OCI-LY1 (cell line): Measurements from ENCODE around the gene OSGIN1.
"Not testable (repeated sequence)": the region's sequence is repeated elsewhere in the genome, so short reads cannot be mapped to it uniquely, and the experiment has no call there.

ENCODE experiments used
- H2AFZ ChIP-seq: fragments of 200-600 bp; sonication (generic), shearing (Covaris generic); 2 replicates; pipeline ENCODE4 v1.6.0; 2014; ENCODE audit warnings: antibody characterized with exemption, mild to moderate bottlenecking, low read length
- H3F3A ChIP-seq: fragments of 200-600 bp; sonication (generic), shearing (Covaris generic); 2 replicates; pipeline ENCODE4 v1.6.0; 2014; ENCODE audit warnings: mild to moderate bottlenecking, antibody characterized with exemption, low read length, moderate library complexity; ENCODE audit not compliant: insufficient read depth
- H3K27ac ChIP-seq: fragments of 200-600 bp; sonication (generic); 2 replicates; pipeline ENCODE4 v1.5.1; 2014; ENCODE audit warnings: low read length, mixed run types, mild to moderate bottlenecking, low read depth; ENCODE audit not compliant: poor library complexity, severe bottlenecking
- H3K27me3 ChIP-seq: fragments of 200-600 bp; sonication (generic); 2 replicates; pipeline ENCODE4 v1.6.0; 2014; ENCODE audit warnings: antibody characterized with exemption, mild to moderate bottlenecking, low read length, moderate library complexity; ENCODE audit not compliant: insufficient read depth
- H3K36me3 ChIP-seq: fragments of 200-600 bp; sonication (generic); 2 replicates; pipeline ENCODE4 v1.6.1; 2014; ENCODE audit warnings: mild to moderate bottlenecking, antibody characterized with exemption, low read length, moderate library complexity, mixed read lengths; ENCODE audit not compliant: insufficient read depth
- H3K4me1 ChIP-seq: fragments of 200-600 bp; sonication (generic); 2 replicates; pipeline ENCODE4 v1.5.1; 2014; ENCODE audit warnings: mild to moderate bottlenecking, low read length, moderate library complexity; ENCODE audit not compliant: insufficient read depth, severe bottlenecking
- H3K4me2 ChIP-seq: fragments of 200-600 bp; sonication (generic), shearing (Covaris generic); 2 replicates; pipeline ENCODE4 v1.6.1; 2014; ENCODE audit warnings: low read length
- H3K4me3 ChIP-seq: fragments of 200-600 bp; sonication (generic); 2 replicates; pipeline ENCODE4 v1.5.1; 2014; ENCODE audit warnings: low read length, low read depth, mild to moderate bottlenecking, mixed read lengths; ENCODE audit not compliant: poor library complexity, severe bottlenecking
- H3K79me2 ChIP-seq: fragments of 200-600 bp; shearing (Covaris generic); 2 replicates; pipeline ENCODE4 v1.6.1; 2016; ENCODE audit warnings: mixed run types, low read length, mixed read lengths; ENCODE audit not compliant: insufficient read depth
- H3K9ac ChIP-seq: fragments of 200-600 bp; sonication (generic), shearing (Covaris generic); 2 replicates; pipeline ENCODE4 v1.6.1; 2014; ENCODE audit warnings: mild to moderate bottlenecking, low read length, mixed read lengths
- H3K9me2 ChIP-seq: fragments of 200-600 bp; sonication (generic), shearing (Covaris generic); 2 replicates; pipeline ENCODE4 v1.6.1; 2014; ENCODE audit warnings: low read depth, mild to moderate bottlenecking, low read length, mixed read lengths
- H3K9me3 ChIP-seq: fragments of 200-600 bp; shearing (Covaris generic); 2 replicates; pipeline ENCODE4 v1.6.1; 2014; ENCODE audit warnings: low read length, mixed read lengths
- H4K20me1 ChIP-seq: fragments of 200-600 bp; sonication (generic), shearing (Covaris generic); 2 replicates; pipeline ENCODE4 v1.6.0; 2016; ENCODE audit warnings: mild to moderate bottlenecking, low read length; ENCODE audit not compliant: insufficient read depth
- EZH2 ChIP-seq: fragments of 200-600 bp; sonication (generic), shearing (Covaris generic); IDR thresholded peaks from 2 replicates; pipeline ENCODE4 v1.8.0; 2017; ENCODE audit warnings: borderline replicate concordance, mixed run types, mild to moderate bottlenecking, antibody characterized with exemption, low read length, moderate library complexity, mixed read lengths
- TF ChIP-seq, protein P1 (sequence below): fragments of 200-600 bp; sonication (generic), shearing (Covaris generic); IDR thresholded peaks from 2 replicates; pipeline ENCODE4 v1.5.1; 2017; ENCODE audit warnings: mild to moderate bottlenecking, antibody characterized with exemption, low read length, moderate library complexity, mixed read lengths

The OSGIN1 gene

DNA sequence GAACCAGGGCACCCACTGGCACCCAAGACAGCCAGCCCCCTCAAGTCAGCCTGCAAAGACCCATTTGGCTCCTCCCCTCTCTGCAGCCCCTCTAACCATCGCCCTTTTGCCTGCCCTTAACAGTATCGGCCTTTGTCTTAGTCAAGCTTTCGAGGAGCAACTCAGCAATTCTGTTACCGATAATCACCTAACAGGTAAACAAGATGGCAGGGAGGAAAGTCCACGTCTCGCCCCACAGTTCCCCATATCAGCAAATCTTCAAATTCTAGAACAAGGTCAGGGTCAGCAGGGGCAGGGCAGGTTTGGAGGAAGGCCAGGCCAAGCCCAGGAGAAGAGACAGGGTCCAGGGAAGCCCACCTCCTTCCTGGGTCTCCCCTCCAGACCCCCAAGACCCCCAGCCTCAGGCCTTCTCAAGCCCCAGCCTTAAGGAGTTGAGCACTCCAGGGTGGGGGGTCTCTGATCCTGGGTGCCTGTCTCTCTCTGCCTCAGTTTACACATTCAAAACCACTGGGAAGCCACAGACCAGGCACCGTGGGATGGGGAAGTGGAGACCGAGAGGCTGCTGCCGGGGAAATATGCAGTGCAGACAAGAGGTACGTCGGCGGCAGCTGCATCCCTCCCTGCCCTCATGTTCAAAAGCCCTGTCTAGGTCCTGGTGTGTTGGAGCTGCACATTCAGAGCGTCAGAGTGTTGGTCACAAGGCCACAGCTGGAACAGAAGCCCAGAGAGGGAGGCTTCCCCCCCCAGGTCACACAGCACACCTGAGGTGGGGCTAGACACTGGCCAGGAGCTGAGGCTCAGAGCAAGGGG, 3.9 kb upstream of the OSGIN1 start:
- TF ChIP-seq, protein P1, sequence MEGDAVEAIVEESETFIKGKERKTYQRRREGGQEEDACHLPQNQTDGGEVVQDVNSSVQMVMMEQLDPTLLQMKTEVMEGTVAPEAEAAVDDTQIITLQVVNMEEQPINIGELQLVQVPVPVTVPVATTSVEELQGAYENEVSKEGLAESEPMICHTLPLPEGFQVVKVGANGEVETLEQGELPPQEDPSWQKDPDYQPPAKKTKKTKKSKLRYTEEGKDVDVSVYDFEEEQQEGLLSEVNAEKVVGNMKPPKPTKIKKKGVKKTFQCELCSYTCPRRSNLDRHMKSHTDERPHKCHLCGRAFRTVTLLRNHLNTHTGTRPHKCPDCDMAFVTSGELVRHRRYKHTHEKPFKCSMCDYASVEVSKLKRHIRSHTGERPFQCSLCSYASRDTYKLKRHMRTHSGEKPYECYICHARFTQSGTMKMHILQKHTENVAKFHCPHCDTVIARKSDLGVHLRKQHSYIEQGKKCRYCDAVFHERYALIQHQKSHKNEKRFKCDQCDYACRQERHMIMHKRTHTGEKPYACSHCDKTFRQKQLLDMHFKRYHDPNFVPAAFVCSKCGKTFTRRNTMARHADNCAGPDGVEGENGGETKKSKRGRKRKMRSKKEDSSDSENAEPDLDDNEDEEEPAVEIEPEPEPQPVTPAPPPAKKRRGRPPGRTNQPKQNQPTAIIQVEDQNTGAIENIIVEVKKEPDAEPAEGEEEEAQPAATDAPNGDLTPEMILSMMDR, result no peak
- TF ChIP-seq EZH2, result no peak
- no peaks in the 10 kb centered on the region for H4K20me1 ChIP-seq
- H3K9me2 ChIP-seq, result no peaks in the 10 kb centered on the region
- no peak overlapping the region for H3K27ac ChIP-seq
- H3K4me3 ChIP-seq, result no peak overlapping the region
- no peaks in the 10 kb centered on the region for H3K27me3 ChIP-seq
- H3K4me2 ChIP-seq, result no peak overlapping the region
- H3F3A ChIP-seq, result no peaks in the 10 kb centered on the region
- H3K79me2 ChIP-seq, result no peaks in the 10 kb centered on the region
- no peak overlapping the region for H3K9ac ChIP-seq
- H3K4me1 ChIP-seq, result peaks cover 3% of the 10 kb centered on the region
- H3K9me3 ChIP-seq, result no peaks in the 10 kb centered on the region
- H3K36me3 ChIP-seq, result no peaks in the 10 kb centered on the region
- no peak overlapping the region for H2AFZ ChIP-seq

DNA sequence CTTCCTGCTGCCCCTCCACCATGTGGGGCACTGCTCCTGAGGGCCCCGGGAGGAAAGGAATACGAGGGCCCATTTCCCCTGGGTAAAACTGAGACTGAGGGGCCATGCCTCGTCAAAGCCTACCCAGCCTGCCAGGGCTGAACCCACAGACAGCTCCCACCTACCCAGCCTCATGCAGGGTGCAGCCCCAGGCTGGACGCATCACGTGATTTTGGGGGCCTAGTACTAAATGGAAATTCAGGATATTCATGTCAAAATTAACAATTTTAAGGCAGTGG, 3.4 kb upstream of the OSGIN1 start:
- Histone ChIP-seq H3K4me3 (no peak overlapping the region), H3F3A (no peaks in the 10 kb centered on the region), H4K20me1 (no peaks in the 10 kb centered on the region), H3K9me3 (no peaks in the 10 kb centered on the region), H2AFZ (no peak overlapping the region), H3K9ac (no peak overlapping the region), H3K27me3 (no peaks in the 10 kb centered on the region), H3K79me2 (no peaks in the 10 kb centered on the region), H3K4me2 (no peak overlapping the region), H3K27ac (no peak overlapping the region), H3K4me1 (peaks cover 3% of the 10 kb centered on the region), H3K36me3 (no peaks in the 10 kb centered on the region), H3K9me2 (no peaks in the 10 kb centered on the region)
- TF ChIP-seq EZH2, result no peak
- TF ChIP-seq, protein P1, result no peak

DNA sequence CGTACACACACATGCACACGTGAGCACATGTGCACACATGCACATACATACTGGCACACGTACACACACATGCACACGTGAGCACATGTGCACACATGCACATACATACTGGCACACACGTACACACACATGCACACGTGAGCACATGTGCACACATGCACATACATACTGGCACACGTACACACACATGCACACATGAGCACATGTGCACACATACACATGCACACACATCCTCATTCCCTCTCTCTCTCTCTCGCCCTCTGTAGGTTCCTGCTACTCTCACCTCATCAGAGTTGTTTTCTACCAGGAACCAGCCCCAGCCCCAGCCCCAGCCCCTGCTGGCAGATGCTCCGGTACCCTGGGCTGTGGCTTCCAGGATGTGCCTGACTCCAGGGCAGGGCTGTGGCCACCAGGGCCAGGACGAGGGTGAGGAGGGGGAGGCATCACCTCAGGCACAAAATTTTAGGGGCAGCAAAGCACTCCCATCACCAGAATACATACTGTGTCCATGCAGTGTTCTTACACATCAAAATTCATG, 2.1 kb upstream of the OSGIN1 start:
- H3K9me3 ChIP-seq, H3K4me3 ChIP-seq, H3K9me2 ChIP-seq, H3K27ac ChIP-seq, H3F3A ChIP-seq, H4K20me1 ChIP-seq, H3K4me1 ChIP-seq, H3K79me2 ChIP-seq, H3K36me3 ChIP-seq, H3K4me2 ChIP-seq, H3K27me3 ChIP-seq, H2AFZ ChIP-seq, H3K9ac ChIP-seq: not testable (repeated sequence)

DNA sequence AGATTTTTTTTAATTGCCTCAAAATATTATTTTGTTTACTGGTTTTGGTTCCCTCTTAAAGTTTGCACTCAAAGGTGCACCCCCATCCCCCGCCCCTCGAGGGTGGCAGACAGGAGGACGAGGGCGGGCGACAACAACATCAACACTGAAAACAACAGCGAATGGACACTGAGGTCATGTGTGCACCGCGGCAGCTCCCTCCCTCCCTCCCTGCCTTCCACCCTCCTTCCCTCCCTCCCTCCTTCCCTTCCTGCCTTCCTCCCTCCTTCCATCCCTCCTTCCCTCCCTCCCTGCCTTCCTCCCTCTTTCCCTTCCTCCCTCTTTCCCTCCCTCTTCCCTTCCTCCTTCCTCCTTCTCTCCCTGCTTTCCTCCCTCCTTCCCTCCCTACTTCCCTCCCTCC, 1.5 kb upstream of the OSGIN1 start:
- Histone ChIP-seq H3K4me2 (no peak overlapping the region), H3K36me3 (no peaks in the 10 kb centered on the region), H3K9me2 (no peaks in the 10 kb centered on the region), H3F3A (no peaks in the 10 kb centered on the region), H2AFZ (no peak overlapping the region), H3K27me3 (no peaks in the 10 kb centered on the region), H3K9ac (no peak overlapping the region), H4K20me1 (no peaks in the 10 kb centered on the region), H3K4me3 (no peak overlapping the region), H3K4me1 (peaks cover 3% of the 10 kb centered on the region), H3K79me2 (no peaks in the 10 kb centered on the region), H3K27ac (no peak overlapping the region), H3K9me3 (no peaks in the 10 kb centered on the region)
- TF ChIP-seq EZH2, result no peak
- TF ChIP-seq, protein P1, result no peak
